Transverse colon (tissue), 4 donors: Measurements from ENCODE around the gene SLC39A9.

Experiments used
- CTCF ChIP-seq, 5 experiments: fragments of 200-600 bp in 3 of 5; fragments of 450-650 bp in 2 of 5; sonication (generic) in 3 of 5; IDR thresholded peaks; 1 replicate in 2 of 5; 2 replicates in 3 of 5; pipeline ENCODE4 v1.5.1; 2016 to 2017; ENCODE audit warnings: antibody characterized with exemption in 5 of 5, inconsistent platforms in 3 of 5, mild to moderate bottlenecking in 2 of 5, moderate library complexity in 1 of 5
- EP300 ChIP-seq: sonication (generic); formaldehyde crosslinking; IDR thresholded peaks from one replicate; pipeline ENCODE4 v1.6.1; 2017; ENCODE audit warnings: antibody characterized with exemption, low read depth
- POLR2A ChIP-seq: fragments of 450-650 bp; IDR thresholded peaks from one replicate; pipeline ENCODE4 v1.6.1; 2016; ENCODE audit warnings: antibody characterized with exemption, mild to moderate bottlenecking, moderate library complexity
- POLR2AphosphoS5 ChIP-seq, 3 donors: sonication (generic); formaldehyde crosslinking; IDR thresholded peaks; one replicate each; pipeline ENCODE4 v1.6.1; 2016; ENCODE audit warnings: antibody characterized with exemption in 3 of 3

DNA sequence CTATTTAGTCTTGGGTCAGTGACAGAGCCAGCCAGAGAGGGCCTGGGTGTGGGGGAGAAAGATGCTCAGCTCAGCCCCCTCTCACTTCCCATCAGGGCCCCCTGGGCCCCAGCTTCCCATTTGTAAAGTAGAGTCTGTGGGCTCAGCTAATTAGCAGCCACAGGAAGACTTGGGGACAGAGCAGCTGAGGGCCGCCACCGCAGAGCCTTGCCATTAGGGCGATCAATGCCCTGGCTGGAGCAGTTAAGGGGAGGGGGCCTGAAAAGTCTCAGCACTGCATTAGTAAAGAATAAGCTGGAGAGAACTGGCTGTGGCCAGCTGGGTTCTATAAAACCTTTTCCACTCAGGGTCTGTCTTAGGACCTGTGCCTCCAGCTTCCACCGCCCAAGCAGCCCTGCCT is 88.7 kb downstream of the SLC39A9 start:
- TF ChIP-seq POLR2A (no peak), CTCF (IDR thresholded peaks at IDR 0.05) (no peak), EP300 (no peak), POLR2AphosphoS5 (IDR thresholded peaks at IDR 0.05) (no peak)
